Ishikawa (cell line): ENCODE results near the gene IGDCC3.

Experiments used
- CEBPB ChIP-seq: IDR thresholded peaks from 2 replicates; pipeline ENCODE4 v1.6.1; 2012
- CREB1 ChIP-seq: IDR thresholded peaks from 2 replicates; pipeline ENCODE4 v1.6.1; 2012; ENCODE audit warnings: low read depth
- EP300 ChIP-seq: IDR thresholded peaks from 2 replicates; pipeline ENCODE4 v1.6.1; 2012; ENCODE audit warnings: borderline replicate concordance
- FOXM1 ChIP-seq: IDR thresholded peaks from 2 replicates; pipeline ENCODE4 v1.6.1; 2012; ENCODE audit warnings: low read depth, borderline replicate concordance
- NFIC ChIP-seq: IDR thresholded peaks from 2 replicates; pipeline ENCODE4 v1.6.1; 2012
- RAD21 ChIP-seq: IDR thresholded peaks from 2 replicates; pipeline ENCODE4 v1.6.1; 2012; ENCODE audit warnings: low read depth
- TAF1 ChIP-seq: IDR thresholded peaks from 2 replicates; pipeline ENCODE4 v1.6.1; 2012; ENCODE audit warnings: low read depth, mild to moderate bottlenecking
- YY1 ChIP-seq: IDR thresholded peaks from 2 replicates; pipeline ENCODE4 v1.6.1; 2012; ENCODE audit warnings: low read depth
- TF ChIP-seq, protein P1 (sequence below): IDR thresholded peaks from 2 replicates; pipeline ENCODE4 v1.6.1; 2012; ENCODE audit warnings: low read depth, mild to moderate bottlenecking
- TF ChIP-seq, protein P2 (sequence below): IDR thresholded peaks from 2 replicates; pipeline ENCODE4 v1.6.1; 2012

DNA sequence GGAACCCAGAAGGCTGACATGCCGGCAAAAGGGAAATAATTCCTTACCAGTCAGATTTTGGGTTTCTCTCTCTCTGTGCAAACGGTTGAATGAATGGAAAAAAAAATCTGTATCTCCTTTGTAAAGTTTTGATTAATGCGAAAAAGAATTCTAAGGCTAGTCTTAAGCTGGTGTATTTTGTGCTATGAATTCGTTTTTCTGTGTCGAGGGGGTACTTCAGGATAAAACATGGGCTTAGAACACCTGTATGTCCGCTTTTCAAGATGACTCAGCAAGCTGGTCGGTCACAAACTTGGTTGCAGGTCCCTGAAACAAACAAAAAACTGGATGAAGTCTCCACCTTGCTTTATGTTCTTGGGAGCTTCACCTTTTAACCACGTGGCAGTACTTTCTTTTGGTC is 28.5 kb downstream of the IGDCC3 start:
- TF ChIP-seq, protein P1, sequence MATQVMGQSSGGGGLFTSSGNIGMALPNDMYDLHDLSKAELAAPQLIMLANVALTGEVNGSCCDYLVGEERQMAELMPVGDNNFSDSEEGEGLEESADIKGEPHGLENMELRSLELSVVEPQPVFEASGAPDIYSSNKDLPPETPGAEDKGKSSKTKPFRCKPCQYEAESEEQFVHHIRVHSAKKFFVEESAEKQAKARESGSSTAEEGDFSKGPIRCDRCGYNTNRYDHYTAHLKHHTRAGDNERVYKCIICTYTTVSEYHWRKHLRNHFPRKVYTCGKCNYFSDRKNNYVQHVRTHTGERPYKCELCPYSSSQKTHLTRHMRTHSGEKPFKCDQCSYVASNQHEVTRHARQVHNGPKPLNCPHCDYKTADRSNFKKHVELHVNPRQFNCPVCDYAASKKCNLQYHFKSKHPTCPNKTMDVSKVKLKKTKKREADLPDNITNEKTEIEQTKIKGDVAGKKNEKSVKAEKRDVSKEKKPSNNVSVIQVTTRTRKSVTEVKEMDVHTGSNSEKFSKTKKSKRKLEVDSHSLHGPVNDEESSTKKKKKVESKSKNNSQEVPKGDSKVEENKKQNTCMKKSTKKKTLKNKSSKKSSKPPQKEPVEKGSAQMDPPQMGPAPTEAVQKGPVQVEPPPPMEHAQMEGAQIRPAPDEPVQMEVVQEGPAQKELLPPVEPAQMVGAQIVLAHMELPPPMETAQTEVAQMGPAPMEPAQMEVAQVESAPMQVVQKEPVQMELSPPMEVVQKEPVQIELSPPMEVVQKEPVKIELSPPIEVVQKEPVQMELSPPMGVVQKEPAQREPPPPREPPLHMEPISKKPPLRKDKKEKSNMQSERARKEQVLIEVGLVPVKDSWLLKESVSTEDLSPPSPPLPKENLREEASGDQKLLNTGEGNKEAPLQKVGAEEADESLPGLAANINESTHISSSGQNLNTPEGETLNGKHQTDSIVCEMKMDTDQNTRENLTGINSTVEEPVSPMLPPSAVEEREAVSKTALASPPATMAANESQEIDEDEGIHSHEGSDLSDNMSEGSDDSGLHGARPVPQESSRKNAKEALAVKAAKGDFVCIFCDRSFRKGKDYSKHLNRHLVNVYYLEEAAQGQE = no peak
- TF ChIP-seq FOXM1 (no peak), CEBPB (no peak), RAD21 (no peak), EP300 (no peak), YY1 (no peak), TAF1 (no peak), CREB1 (no peak), NFIC (no peak)
- TF ChIP-seq, protein P2, sequence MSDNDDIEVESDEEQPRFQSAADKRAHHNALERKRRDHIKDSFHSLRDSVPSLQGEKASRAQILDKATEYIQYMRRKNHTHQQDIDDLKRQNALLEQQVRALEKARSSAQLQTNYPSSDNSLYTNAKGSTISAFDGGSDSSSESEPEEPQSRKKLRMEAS = no peak
